GM21390 (cell line): ENCODE measurements around the gene CYBRD1.
"Not testable (repeated sequence)": the region's sequence is repeated elsewhere in the genome, so short reads cannot be mapped to it uniquely, and the experiment has no call there.

Experiments
- ATAC-seq: cut with Tn5 transposase; IDR thresholded peaks from one replicate; pipeline ENCODE4 v1.9.1; 2021; ENCODE audit not compliant: unreplicated experiment

CYBRD1 gene

DNA sequence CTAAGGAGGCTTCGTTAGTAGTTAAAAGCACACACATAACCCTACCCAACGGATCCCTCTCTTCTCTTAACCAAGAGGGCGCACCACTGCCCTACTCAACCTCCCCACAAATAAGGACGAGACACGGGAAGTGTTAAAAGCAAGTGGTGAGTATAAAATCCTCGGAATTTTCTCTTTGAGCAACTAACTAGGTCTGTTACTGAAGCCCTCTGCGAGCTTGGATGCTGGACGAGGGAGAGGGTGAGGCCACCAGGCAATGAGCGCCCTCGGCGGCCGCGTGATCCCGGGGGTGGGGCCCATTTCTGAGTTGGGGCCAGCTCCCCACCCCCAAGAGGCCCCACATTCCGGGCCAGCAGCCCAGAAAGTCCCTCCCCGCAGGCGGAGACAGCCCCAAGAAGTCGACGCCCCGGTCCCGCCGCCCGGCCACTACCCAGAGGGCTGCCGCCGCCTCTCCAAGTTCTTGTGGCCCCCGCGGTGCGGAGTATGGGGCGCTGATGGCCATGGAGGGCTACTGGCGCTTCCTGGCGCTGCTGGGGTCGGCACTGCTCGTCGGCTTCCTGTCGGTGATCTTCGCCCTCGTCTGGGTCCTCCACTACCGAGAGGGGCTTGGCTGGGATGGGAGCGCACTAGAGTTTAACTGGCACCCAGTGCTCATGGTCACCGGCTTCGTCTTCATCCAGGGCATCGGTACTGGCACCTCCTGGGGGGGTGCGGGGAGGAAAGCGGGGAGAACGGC lies at the start of gene CYBRD1:
Gene CYBRD1, plus strand, starts transcription at position 423 of the 736 bp plus-strand sequence. Its CDS starts 72 bp downstream, at position 495.
- peak; percentile 62 for ATAC-seq

- no peak for ATAC-seq
Observed at GRCh38 chr2:171475979-171476378, 46.3 kb upstream of the CYBRD1 start.

DNA sequence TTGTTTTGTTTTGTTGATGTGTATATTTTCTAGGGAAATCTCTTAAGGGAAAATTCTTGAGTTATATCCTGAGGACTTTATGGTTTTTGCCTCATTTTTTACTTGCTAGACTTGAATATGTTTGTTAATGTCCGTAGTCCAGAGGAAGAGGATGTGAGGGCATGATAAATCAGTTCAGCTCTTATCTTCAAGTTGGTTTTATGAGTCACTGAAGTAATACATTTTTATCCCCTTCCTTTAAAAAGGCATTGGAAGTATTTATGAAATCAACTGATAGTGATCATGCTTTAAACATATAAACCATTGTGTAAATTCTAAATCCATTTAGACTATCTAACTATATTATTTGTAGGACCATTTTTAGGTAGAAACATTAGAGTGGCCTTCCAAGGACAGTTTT lies 43.9 kb upstream of the CYBRD1 start:
- no peak for ATAC-seq

DNA sequence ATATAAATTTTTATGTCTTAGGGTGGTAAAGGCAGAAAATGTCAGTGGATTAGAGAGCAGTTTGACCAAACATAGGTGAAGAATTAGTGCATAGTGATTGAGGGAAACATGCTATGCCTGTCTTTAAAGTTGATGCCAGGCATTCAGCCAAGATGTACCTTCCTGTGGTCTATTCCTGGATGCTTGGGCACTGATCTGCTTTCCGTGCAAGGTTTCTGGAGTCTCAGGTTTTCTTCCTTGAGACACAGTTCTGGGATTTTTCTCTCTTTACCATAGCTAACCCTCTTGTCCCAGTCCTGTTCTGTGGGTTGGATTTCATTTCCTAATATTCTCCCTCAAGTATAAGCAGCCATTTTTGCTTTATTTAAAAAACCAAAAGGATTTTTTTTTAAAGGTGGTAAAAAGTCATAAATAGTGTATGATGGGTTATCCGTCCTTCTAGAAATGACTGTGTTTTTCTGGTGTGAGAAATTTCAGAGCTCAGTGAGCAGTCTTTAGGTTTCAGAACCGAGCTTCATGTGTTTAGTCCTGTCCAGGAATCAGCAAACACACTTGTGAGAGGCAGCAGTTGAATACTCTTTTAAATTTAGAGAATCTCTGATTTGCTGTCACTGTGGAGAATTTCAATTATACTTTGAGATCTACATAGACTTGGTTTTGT lies 43.0 kb upstream of the CYBRD1 start:
- ATAC-seq, result peak; percentile 51

DNA sequence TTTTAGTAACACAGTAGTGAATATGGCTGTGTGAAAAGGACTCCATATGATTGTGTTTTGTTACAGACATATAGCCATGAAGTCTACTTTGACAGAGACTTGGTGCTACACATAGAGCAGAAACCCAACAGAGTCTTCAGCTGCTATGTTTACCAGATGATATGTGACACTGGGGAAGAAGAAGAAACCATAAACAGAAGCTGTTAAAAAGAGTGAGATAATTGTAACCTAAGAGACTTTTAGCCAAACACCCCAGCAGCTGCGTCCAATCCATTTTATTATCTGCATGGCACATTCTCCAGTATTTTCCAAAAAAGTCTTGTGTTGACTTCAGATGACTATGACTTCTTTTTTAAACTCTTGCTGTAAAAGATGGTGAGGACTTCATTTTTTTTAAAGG lies 41.4 kb upstream of the CYBRD1 start:
- no peak for ATAC-seq

GRCh38 chr2:171482308-171482707 lies 40.0 kb upstream of the CYBRD1 start:
- ATAC-seq, result peak; percentile 68

- no peak for ATAC-seq
Observed at GRCh38 chr2:171482877-171483276, 39.4 kb upstream of the CYBRD1 start.

GRCh38 chr2:171483793-171484192 lies 38.5 kb upstream of the CYBRD1 start:
- no peak for ATAC-seq

DNA sequence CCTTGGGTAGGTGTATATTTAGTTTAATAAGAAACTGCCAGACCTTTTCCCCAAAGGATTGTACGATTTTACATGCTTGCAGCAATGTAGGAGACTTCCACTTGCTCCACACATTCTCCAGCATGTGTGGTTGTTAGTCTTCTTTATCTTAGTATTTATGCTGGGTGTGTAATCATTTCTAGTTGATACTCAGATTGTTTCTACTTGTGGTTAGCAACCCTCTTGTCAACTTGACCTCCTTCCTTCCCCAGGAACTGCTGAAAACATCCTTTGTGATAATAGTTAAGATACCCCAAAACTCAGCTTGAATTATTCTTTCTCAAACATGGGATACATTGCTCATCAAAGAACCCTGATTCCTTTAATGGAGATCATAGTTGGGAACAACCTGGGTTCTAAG lies 37.2 kb upstream of the CYBRD1 start:
- ATAC-seq, result no peak

GRCh38 chr2:171487201-171487600 lies 35.1 kb upstream of the CYBRD1 start:
- no peak for ATAC-seq

DNA sequence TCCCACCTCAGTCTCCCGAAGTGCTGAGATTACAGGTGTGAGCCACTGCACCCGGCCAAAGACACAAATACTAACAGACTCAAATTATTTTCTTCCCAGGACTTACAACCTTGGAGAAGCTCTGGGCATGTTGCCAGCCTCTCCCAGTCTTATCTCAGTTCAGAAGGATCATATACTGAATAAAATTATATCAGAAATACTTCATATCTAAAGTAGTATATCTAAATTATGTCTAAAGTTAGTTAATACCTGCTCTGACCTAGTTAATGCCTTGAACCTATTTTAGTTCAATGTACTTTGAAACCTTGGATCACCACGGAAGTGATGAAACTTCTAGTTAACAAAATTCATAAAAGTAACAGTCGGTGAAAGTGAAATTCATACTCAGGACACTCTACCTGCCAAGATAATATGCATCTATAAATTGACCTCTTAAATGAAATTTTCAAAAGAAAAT lies 34.4 kb upstream of the CYBRD1 start:
- no peak for ATAC-seq

GRCh38 chr2:171490577-171490976 lies 31.7 kb upstream of the CYBRD1 start:
- no peak for ATAC-seq

DNA sequence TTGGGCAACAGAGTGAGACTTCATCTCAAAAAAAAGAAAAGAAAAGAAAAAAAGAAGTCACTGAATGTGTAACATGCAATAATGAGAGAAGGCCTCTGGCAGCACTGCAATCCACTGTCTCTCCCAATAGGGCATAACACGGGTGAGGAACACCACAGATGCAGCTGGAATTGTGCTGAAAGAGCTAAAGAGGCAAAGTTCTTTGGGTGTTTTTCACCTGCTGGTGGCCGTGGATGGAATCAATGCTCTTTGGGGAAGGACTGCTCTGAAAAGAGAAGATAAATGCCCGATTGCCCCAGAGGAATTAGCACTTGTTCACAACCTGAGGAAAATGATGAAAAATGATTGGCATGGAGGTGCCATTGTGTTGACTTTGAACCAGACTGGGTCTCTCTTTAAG lies 31.0 kb upstream of the CYBRD1 start:
- ATAC-seq, result no peak

DNA sequence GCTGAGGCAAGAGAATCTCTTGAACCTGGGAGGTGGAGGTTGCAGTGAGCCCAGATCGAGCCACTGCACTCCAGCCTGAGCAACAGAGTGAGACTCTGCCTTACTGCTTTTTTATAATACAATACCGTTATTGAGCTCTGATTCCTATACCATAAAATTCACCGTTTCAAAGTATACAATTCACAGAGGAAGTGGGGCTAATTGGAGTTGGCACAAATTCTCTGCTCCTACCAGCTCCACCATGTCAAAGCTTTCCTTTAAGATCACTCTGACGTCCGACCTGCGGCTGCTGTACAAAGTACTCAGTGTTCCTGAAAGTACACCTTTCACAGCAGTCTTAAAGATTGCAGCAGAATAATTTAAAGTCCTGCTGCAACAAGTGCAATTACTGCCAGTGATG lies 29.6 kb upstream of the CYBRD1 start:
- ATAC-seq, result no peak

- ATAC-seq, result not testable (repeated sequence)
Observed at GRCh38 chr2:171497664-171498063, 24.6 kb upstream of the CYBRD1 start.

DNA sequence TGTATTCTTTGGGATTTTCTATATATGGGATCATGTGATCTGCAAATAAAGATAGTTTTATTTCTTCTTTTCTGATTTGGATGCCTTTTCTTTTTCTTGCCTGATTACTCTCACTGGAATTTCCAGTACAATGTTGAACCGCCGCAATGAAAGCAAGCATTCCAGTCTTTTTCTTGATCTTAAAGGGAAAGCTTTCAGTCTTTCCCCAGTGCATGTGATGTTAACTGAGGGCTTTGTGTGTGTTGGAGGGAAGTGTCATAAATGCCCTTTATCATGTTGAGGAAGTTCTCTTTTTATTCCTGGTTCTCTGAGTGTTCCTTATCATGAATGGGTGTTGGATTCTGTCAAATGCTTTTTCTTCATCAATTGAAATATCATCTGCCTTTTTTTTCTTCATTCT lies 16.9 kb upstream of the CYBRD1 start:
- no peak for ATAC-seq

DNA sequence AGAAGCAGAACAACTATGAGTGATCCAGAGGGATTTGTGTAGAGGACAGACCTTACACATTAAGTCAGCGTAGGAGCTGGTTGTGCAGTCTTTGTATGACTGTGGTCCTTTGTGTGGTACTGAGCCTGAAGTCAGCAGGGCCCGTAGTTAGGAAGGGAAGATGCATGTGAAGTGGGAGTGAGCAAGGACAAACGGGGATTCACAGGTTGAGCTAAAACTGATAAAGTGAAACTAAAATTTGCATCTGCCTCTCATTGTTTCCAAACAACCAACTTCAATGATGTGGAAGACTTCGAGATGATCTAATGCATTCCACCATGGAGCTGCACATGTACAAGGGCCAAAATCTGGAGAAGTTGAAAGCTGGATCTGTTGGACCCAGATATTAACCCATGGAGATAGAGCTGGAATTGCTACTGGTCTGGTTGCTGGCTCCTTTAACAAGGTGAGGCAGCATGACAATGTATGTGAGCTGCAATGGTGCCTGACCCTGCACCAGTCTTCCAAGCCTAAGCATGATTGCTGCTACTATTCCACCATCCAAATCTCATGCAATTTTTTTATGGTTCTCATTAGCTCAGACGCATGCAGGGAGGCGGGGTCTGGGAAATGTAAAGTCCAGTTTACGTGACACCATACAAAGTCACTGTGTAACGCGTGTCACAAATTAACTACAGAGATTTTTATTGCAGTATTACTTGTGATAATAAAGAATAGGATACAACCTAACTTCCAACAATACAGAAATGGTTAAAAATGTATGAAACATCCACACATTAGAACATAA lies 12.1 kb upstream of the CYBRD1 start:
- ATAC-seq, result peak; percentile 82

- ATAC-seq, result no peak
Observed at GRCh38 chr2:171512014-171512413, 10.3 kb upstream of the CYBRD1 start.

- no peak for ATAC-seq
Observed at GRCh38 chr2:171512683-171513195, 9.5 kb upstream of the CYBRD1 start.

- ATAC-seq, result no peak
Observed at GRCh38 chr2:171513719-171514160, 8.5 kb upstream of the CYBRD1 start.

- ATAC-seq, result no peak
Observed at GRCh38 chr2:171514908-171515582, 7.2 kb upstream of the CYBRD1 start.
